ENCODE data around the gene ARHGEF38.

The ARHGEF38 gene

GRCh38 chr4:105551965-105552746 is at the start of gene ARHGEF38:
TSS of gene ARHGEF38 (plus strand) at chr4:105552620. CDS start at chr4:105552766, 146 bp downstream.
- DNase-seq (ENCODE audit: low read depth), result no peak

GRCh38 chr4:105503484-105503883 is 48.9 kb upstream of the ARHGEF38 start:
- DNase-seq (ENCODE audit: low read depth), result no peak

- no peak for DNase-seq (ENCODE audit: low read depth)
Measured at GRCh38 chr4:105504744-105505143, 47.7 kb upstream of the ARHGEF38 start.

GRCh38 chr4:105509291-105509690 is 43.1 kb upstream of the ARHGEF38 start:
- no peak for DNase-seq (ENCODE audit: low read depth)

- DNase-seq (ENCODE audit: low read depth), result no peak
Measured at GRCh38 chr4:105509714-105510113, 42.7 kb upstream of the ARHGEF38 start.

GRCh38 chr4:105510245-105510644 is 42.2 kb upstream of the ARHGEF38 start:
- DNase-seq (ENCODE audit: low read depth), result no peak

- no peak for DNase-seq (ENCODE audit: low read depth)
Measured at GRCh38 chr4:105520819-105521790, 31.3 kb upstream of the ARHGEF38 start.

GRCh38 chr4:105526656-105527055 is 25.8 kb upstream of the ARHGEF38 start:
- no peak for DNase-seq (ENCODE audit: low read depth)

- DNase-seq (ENCODE audit: low read depth), result no peak
Measured at GRCh38 chr4:105527081-105527480, 25.3 kb upstream of the ARHGEF38 start.

GRCh38 chr4:105536601-105537000 is 15.8 kb upstream of the ARHGEF38 start:
- no peak for DNase-seq (ENCODE audit: low read depth)

GRCh38 chr4:105541420-105541819 is 11.0 kb upstream of the ARHGEF38 start:
- no peak for DNase-seq (ENCODE audit: low read depth)

GRCh38 chr4:105542039-105542438 is 10.4 kb upstream of the ARHGEF38 start:
- no peak for DNase-seq (ENCODE audit: low read depth)

GRCh38 chr4:105543346-105543745 is 9.1 kb upstream of the ARHGEF38 start:
- no peak for DNase-seq (ENCODE audit: low read depth)

- DNase-seq (ENCODE audit: low read depth), result no peak
Measured at GRCh38 chr4:105543881-105544280, 8.5 kb upstream of the ARHGEF38 start.

GRCh38 chr4:105544520-105545286 is 7.7 kb upstream of the ARHGEF38 start:
- no peak for DNase-seq (ENCODE audit: low read depth)

- DNase-seq (ENCODE audit: low read depth), result no peak
Measured at GRCh38 chr4:105546086-105546485, 6.3 kb upstream of the ARHGEF38 start.

- no peak for DNase-seq (ENCODE audit: low read depth)
Measured at GRCh38 chr4:105547769-105548168, 4.7 kb upstream of the ARHGEF38 start.

GRCh38 chr4:105548483-105548882 is 3.9 kb upstream of the ARHGEF38 start:
- DNase-seq (ENCODE audit: low read depth), result no peak

GRCh38 chr4:105550641-105551040 is 1.8 kb upstream of the ARHGEF38 start:
- DNase-seq (ENCODE audit: low read depth), result no peak

- DNase-seq (ENCODE audit: low read depth), result no peak
Measured at GRCh38 chr4:105555409-105555808, 3.0 kb downstream of the ARHGEF38 start.

GRCh38 chr4:105556206-105556605 is 3.8 kb downstream of the ARHGEF38 start:
- DNase-seq (ENCODE audit: low read depth), result no peak

- DNase-seq (ENCODE audit: low read depth), result no peak
Measured at GRCh38 chr4:105558277-105558676, 5.9 kb downstream of the ARHGEF38 start.

Measured in stimulated activated CD4-positive, alpha-beta T cell treated with anti-CD3 and anti-CD28 coated beads, Interleukin-2, amount 100 ng/mL, for 4 hours (primary cell).